Uterus (tissue), 2 donors: ENCODE results near the gene NADSYN1.

ENCODE experiments used
- POLR2A ChIP-seq, 2 donors: fragments of 450-650 bp; IDR thresholded peaks; one replicate each; pipeline ENCODE4 v1.6.1; 2016; ENCODE audit warnings: antibody characterized with exemption in 2 of 2, mild to moderate bottlenecking in 1 of 2, moderate library complexity in 1 of 2
- TF ChIP-seq, protein P1 (sequence below), 4 experiments: fragments of 200-600 bp in 2 of 4; fragments of 450-650 bp in 2 of 4; sonication (generic) in 2 of 4; IDR thresholded peaks; one replicate each; pipeline ENCODE4 v1.5.1; 2016 to 2019; ENCODE audit warnings: antibody characterized with exemption in 4 of 4, mild to moderate bottlenecking in 2 of 4, moderate library complexity in 1 of 4

DNA sequence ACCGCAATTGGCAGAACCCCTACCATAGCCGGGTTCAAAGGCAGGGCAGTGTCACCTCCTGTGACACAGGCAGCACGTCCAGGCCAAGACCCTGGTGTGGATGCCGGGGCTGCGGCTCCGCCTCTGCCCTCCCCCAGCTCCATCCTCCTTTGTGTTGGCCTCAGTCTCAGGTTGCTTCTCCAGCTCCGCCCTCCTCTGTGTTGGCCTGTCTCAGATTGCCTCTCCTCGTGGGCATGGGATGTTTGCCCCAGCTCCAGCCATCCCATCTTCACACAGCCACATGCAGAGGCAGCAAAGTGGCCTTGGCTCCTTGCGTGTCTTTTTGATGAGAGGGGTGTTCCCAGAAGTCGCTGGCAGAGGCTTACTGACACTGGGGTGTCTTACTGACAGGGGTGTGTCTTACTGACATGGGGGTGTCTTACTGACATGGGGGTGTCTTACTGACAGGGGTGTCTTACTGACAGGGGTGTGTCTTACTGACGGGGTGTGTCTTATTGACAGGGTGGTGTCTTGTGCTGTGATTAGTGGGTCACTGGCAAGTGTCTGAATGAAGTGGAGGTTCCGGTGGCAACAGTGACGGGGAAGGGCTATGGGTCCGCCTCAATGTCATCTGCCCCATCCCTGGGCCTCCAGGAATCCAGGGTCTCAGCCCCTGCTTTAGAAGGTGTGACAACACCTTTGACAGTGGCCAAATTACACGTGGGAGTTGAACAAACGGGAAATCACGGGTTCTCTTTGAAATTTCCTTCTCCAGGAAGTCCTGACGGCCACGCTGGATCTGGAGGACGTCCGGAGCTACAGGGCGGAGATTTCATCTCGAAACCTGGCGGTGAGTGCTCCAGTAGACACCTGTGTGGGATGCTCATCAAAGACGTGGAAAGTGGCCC, 24.9 kb downstream of the NADSYN1 start:
- TF ChIP-seq POLR2A (IDR thresholded peaks at IDR 0.05), result no peak
- TF ChIP-seq, protein P1, sequence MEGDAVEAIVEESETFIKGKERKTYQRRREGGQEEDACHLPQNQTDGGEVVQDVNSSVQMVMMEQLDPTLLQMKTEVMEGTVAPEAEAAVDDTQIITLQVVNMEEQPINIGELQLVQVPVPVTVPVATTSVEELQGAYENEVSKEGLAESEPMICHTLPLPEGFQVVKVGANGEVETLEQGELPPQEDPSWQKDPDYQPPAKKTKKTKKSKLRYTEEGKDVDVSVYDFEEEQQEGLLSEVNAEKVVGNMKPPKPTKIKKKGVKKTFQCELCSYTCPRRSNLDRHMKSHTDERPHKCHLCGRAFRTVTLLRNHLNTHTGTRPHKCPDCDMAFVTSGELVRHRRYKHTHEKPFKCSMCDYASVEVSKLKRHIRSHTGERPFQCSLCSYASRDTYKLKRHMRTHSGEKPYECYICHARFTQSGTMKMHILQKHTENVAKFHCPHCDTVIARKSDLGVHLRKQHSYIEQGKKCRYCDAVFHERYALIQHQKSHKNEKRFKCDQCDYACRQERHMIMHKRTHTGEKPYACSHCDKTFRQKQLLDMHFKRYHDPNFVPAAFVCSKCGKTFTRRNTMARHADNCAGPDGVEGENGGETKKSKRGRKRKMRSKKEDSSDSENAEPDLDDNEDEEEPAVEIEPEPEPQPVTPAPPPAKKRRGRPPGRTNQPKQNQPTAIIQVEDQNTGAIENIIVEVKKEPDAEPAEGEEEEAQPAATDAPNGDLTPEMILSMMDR (IDR thresholded peaks at IDR 0.05), result no peak
